ENCODE data around the gene SCARB1. TPM values are rescaled to one million over a fixed set of nuclear protein-coding genes. Genes with fewer than 3 reads are reported as not detected.

SCARB1 gene
- total RNA-seq, 1 donor from 2014 or later = 25.8 TPM

DNA sequence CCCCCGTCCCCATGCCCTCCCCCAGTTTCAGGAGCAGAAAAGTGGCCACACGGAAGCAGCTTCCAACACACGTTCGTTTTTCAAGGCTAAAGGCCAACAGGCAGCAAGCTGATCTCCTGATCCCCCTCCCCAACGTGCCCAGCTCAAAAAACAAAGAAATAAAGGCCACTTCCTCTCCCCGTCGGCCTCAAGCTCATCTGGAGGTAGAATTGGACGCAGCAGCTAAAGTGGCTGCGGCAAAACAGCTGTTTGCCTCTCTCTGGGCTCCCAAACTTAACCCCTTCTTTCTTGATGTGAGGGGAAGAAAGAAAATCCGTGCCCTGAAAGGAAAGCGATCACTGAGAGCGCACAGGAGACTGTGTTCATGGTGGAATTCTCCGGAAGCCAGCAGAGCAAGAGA, 66.3 kb downstream of the SCARB1 start:
- Mint-ChIP-seq H3K36me3 (ENCODE audit: low read depth) (peaks cover 20% of the 10 kb centered on the region), H3K9me3 (no peaks in the 10 kb centered on the region), H3K27me3 (ENCODE audit: low read depth) (no peaks in the 10 kb centered on the region), H3K27ac (peak overlapping the region; percentile 21), H3K4me3 (ENCODE audit: low read depth) (no peak overlapping the region), H3K4me1 (ENCODE audit: low read depth) (peaks cover 20% of the 10 kb centered on the region)
- no peak for DNase-seq (ENCODE audit: low spot score)
- intact Hi-C loops (cut with micrococcal nuclease) = no loop called here

DNA sequence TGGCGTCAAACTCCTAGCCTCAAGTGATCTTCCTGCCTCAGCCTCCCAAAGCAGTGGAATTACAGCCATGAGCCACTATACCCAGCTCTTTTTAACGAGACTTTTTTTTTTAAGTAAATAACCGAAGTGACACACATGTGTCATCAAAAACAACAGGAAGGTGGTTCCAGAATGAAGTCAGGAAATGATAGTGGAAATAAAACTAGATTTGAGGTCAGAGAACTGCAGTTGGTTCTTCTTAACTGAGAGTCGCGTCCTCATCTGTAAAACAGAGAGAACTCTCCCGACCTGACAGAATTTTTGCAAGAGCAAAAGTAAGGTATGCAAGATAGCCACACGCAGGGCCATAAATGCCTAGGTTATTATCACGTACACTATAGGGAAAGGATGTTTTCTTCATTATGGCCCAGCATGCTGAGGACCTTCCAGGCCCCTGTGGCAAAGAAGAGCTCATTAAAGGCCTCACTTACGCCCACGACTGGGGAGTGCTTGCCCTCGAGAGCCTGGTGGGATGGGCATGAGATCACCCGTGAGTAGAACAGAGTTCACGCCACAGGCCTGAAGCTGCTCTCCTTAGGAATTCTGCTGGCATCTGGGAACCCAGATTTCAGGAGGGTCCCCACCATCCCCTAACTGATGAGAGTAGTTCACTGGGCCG, 67.2 kb downstream of the SCARB1 start:
- Mint-ChIP-seq H3K27me3 (ENCODE audit: low read depth) (no peaks in the 10 kb centered on the region), H3K27ac (peak overlapping the region; percentile 39), H3K36me3 (ENCODE audit: low read depth) (peaks cover 20% of the 10 kb centered on the region), H3K4me1 (ENCODE audit: low read depth) (peaks cover 20% of the 10 kb centered on the region), H3K9me3 (no peaks in the 10 kb centered on the region), H3K4me3 (ENCODE audit: low read depth) (no peak overlapping the region)
- intact Hi-C loops (cut with micrococcal nuclease) = loop anchor here (1.0 kb wide), 1 partner anchor 22 kb away; no protein-coding TSS in a partner anchor
- DNase-seq (ENCODE audit: low spot score) = no peak

DNA sequence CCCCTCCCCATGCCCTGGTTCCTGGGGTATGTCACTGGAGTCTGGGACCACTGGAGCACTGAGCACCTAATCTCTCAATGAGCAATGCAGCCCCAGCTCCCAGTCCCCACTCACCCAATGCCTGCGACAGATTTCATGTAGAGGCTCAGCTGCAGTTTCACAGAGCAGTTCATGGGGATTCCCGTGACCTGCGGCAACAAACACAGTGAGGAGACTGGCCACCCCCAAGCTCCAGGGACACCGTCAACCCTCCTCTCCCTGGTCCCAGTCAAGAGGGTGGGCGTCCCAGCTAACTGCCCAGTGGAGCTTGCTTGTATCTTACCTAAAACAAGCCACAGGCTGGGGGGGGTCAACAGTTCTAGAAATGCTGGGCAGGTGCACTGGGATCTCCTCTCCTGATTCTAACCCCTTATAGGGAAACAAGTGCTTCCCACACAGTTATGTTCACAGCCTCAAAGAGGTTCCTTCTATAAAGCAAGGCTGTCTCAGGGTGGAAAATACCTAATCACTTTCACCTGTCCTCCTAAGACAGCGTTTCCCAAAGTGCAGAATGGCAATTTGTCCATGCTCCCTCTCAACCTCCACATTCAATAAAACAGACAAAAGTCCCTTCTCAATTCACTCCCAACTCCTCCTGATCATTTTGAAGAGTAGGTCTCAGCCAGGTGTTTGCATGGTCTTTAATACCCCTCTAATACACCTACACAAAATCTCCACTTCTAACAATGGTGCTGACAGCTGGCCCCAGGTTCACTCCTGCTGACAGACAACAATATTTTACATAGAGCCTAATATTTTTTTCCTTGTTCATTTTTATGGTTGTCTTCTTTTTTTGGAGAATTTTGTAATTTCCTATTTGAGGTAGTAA, 68.3 kb downstream of the SCARB1 start:
- DNase-seq (ENCODE audit: low spot score) = no peak
- Mint-ChIP-seq H3K27me3 (ENCODE audit: low read depth) (no peaks in the 10 kb centered on the region), H3K36me3 (ENCODE audit: low read depth) (peaks cover 20% of the 10 kb centered on the region), H3K9me3 (no peaks in the 10 kb centered on the region), H3K27ac (no peak overlapping the region), H3K4me1 (ENCODE audit: low read depth) (peaks cover 20% of the 10 kb centered on the region), H3K4me3 (ENCODE audit: low read depth) (no peak overlapping the region)
- intact Hi-C loops (cut with micrococcal nuclease) = no loop called here

DNA sequence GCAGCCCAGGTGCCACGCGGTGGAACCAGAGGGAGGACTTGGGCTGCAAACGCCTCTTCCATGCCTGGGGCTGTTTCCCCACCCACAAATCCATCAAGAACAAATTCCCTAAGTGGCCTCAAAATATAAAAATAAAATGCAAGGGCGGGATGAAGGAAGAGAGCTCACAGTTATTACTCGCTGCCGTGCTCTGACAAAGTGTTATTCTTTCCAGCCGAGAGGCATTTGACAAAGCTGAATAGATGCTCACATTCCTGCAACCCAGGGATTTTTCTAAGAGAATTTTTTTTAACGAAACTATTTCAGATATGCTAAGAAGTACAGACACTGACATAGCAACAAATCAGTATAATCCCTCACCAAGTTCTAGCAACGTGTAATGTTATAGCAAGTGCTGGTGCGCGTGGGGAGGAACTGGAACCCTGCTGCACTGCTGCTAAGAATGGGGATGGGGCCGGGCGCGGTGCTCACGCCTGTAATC, 70.7 kb downstream of the SCARB1 start:
- intact Hi-C loops (cut with micrococcal nuclease) = no loop called here
- Mint-ChIP-seq H3K27ac (no peak overlapping the region), H3K9me3 (no peaks in the 10 kb centered on the region), H3K36me3 (ENCODE audit: low read depth) (peaks cover 11% of the 10 kb centered on the region), H3K27me3 (ENCODE audit: low read depth) (no peaks in the 10 kb centered on the region), H3K4me3 (ENCODE audit: low read depth) (no peak overlapping the region), H3K4me1 (ENCODE audit: low read depth) (peaks cover 20% of the 10 kb centered on the region)
- no peak for DNase-seq (ENCODE audit: low spot score)

DNA sequence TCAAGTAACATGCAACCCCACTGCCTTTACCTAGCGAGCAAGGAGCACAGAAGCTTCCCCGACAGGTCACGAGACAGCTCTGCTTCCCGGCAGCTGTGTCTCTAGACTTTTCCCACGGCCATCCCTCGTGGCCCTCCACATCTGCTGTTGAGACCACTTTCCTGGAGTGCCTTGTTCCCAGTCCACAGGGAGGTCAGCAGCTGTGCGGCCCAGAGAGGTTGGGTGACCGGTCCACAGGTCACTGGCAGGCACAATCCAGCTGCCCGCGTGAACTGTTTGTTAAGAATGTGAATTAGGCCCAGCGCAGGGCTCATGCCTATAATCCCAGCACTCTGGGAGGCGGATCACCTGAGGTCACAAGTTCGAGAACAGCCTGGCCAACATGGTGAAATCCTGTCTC, 71.5 kb downstream of the SCARB1 start:
- Mint-ChIP-seq H3K27me3 (ENCODE audit: low read depth) (no peaks in the 10 kb centered on the region), H3K4me3 (ENCODE audit: low read depth) (no peak overlapping the region), H3K9me3 (no peaks in the 10 kb centered on the region), H3K27ac (no peak overlapping the region), H3K36me3 (ENCODE audit: low read depth) (peaks cover 4% of the 10 kb centered on the region), H3K4me1 (ENCODE audit: low read depth) (peaks cover 17% of the 10 kb centered on the region)
- DNase-seq (ENCODE audit: low spot score) = no peak
- intact Hi-C loops (cut with micrococcal nuclease) = no loop called here

DNA sequence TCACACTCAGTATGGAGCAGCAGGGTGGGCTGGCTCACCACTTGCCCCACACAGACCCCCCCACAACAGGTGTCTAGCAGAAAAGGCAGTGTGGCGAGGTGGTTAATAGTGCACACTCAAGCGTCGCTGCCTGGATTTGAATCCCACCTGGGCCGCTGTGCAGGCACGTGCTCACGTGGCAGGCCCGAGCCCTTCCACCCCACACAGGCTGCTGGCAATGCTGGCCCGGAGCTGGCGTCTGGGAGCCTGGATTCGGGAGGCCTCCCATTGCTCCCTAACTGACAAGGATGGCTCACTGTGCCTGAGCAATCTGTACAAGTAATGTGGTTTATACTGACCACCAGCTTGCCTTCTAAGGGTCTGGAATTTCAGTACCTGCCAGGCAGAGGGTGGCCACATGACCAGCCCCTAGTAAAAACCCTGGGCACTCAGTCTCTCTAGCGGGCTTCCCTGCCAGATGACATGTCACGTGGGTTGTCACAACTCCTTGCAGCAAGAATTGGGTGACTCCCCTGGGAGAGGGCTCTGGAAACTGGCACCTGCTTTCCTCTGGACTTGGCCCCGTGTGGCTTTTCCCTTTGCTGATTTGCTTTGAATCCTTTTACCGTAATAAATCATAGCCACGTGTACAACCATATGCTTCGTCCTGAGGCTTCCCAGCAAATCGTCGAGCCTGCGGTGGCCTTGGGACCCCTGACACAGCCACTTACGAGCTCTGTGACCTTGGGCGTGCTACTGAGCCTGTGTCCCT, 72.8 kb downstream of the SCARB1 start:
- Mint-ChIP-seq H3K4me1 (ENCODE audit: low read depth) (peaks cover 6% of the 10 kb centered on the region), H3K27ac (no peak overlapping the region), H3K36me3 (ENCODE audit: low read depth) (peaks cover 4% of the 10 kb centered on the region), H3K4me3 (ENCODE audit: low read depth) (no peak overlapping the region), H3K27me3 (ENCODE audit: low read depth) (no peaks in the 10 kb centered on the region), H3K9me3 (no peaks in the 10 kb centered on the region)
- intact Hi-C loops (cut with micrococcal nuclease) = no loop called here
- DNase-seq (ENCODE audit: low spot score) = no peak

DNA sequence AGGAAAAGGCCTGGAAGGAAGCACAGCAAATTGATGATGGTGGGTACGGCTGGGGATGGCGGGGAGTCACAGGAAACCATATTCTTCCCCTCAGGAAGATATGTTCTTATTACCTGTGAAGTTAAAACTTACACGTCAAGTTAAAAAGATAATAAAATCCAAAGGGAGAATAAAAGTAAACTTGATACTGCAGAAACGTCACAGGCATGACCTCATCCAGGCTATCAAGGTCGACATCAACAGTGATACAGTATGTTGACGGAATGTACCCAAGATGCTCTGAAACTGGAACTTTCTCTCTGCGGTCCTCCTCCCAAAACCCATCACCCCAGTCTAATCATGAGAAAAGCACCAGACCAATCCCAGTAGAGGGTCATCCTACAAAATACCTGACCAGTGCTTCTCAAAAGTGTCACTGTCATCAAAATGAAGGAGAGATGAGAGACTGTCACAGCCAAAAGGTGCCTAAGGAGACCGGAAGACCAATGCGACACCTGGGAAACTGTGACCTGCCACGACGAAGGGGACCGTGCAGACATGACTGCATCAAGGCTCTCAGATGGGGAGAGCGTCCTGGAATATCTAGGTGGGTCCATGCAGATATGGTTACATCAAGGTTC, 74.6 kb downstream of the SCARB1 start:
- Mint-ChIP-seq H3K4me3 (ENCODE audit: low read depth) (no peak overlapping the region), H3K4me1 (ENCODE audit: low read depth) (no peaks in the 10 kb centered on the region), H3K9me3 (no peaks in the 10 kb centered on the region), H3K27ac (no peak overlapping the region), H3K36me3 (ENCODE audit: low read depth) (peaks cover 6% of the 10 kb centered on the region), H3K27me3 (ENCODE audit: low read depth) (no peaks in the 10 kb centered on the region)
- DNase-seq (ENCODE audit: low spot score) = no peak
- intact Hi-C loops (cut with micrococcal nuclease) = no loop called here

DNA sequence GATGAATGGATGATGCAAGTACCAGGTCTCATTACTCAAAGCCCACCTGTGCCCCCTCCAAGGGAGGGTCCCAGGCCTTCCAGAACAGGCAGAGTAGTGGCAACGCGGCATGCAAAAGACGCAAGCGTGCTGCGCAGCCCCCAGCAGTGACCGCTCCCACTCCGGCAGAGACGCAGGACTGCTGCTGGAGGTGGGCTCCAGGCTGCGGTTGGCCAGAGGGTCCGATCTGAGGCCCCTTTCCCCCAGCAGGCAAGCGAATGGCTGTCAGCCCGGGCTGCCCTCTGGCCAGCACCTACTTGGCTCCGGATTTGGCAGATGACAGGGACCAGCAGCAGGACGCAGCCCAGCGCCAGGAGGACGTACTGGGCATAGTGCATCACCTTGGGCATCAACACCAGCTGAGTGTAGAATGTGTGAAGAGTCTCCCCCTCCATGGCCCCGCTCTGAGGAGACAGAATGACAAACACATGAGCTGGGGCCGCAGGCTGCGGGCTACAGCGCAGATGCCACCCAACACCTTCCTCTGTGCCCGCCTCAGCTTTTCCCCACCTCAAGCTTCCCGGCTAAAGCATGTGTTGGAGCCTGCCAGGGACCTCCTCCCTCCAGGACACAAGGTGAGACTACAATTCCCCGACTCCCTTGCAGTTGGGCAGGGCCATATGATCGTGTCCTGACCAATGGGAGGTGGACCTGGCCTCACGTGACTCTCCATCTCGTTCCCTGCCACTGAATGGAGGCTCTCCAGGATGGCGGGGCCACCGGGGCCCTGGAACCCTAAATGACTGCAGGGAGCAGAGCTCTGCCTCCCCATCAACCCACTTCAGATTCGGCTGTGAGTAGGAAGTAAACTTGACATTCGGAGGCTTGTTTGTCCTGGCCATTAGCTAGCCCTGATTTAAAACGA, 77.4 kb downstream of the SCARB1 start:
- Mint-ChIP-seq H3K4me1 (ENCODE audit: low read depth) (no peaks in the 10 kb centered on the region), H3K36me3 (ENCODE audit: low read depth) (peaks cover 3% of the 10 kb centered on the region), H3K9me3 (no peaks in the 10 kb centered on the region), H3K27me3 (ENCODE audit: low read depth) (no peaks in the 10 kb centered on the region), H3K27ac (no peak overlapping the region), H3K4me3 (ENCODE audit: low read depth) (no peak overlapping the region)
- no peak for DNase-seq (ENCODE audit: low spot score)
- intact Hi-C loops (cut with micrococcal nuclease) = no loop called here

DNA sequence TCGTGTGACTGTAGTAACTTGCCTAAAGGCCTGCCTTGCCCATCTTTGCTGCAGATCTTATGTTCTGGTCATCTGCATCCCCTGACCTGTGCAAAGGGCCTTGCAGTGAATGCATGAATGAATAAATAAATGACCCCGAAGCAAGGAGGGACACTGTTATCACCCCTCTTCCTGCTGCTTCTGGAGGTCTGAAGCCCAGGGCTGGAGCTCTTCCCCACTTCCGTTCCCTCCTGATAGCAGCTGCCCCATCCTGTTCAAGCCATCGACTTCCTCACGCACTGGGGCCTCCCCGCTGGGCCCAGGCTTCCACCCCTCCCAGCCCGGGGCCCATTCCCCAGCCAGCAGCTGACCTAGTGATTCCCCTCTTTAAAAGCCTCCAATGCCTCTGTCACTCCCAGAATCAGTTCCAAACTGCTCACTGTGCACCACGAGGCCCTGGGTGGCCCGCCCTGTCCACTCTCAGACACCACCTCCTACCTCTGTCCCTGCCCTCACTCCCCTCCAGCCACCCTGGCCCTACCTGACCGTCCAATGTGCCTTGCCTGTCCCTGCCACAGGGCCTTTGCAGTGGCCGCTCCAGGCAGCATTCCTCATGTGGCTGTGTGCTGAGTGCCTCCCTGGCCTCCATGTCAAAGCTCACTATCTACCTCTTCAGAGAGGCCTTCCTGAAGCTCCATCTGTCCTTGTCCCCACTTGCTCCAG, 78.6 kb downstream of the SCARB1 start:
- Mint-ChIP-seq H3K27me3 (ENCODE audit: low read depth) (no peaks in the 10 kb centered on the region), H3K4me3 (ENCODE audit: low read depth) (no peak overlapping the region), H3K4me1 (ENCODE audit: low read depth) (no peaks in the 10 kb centered on the region), H3K27ac (no peak overlapping the region), H3K9me3 (no peaks in the 10 kb centered on the region), H3K36me3 (ENCODE audit: low read depth) (peaks cover 3% of the 10 kb centered on the region)
- DNase-seq (ENCODE audit: low spot score) = no peak
- intact Hi-C loops (cut with micrococcal nuclease) = no loop called here

DNA sequence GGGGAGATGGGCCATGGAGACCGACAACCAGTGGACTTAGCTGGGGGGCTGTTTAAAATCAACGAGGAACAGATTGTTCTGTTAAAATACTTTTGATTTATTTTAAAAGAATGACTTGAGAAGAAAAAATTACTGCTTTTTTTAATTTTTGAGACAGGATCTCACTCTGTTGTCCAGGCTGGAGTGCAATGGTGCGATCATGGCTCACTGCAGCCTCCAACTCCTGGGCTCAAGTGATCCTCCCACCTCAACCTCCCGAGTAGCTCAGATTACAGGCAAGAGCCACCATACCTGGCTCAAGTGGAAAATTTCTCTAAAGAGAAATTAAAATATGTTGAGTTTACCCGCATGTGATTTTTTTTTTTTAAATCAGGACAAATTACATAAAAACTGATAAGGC, 80.6 kb downstream of the SCARB1 start:
- no peak overlapping the region for H3K27ac Mint-ChIP-seq
- H3K4me1 Mint-ChIP-seq (ENCODE audit: low read depth) = peaks cover 2% of the 10 kb centered on the region
- H3K4me3 Mint-ChIP-seq (ENCODE audit: low read depth) = no peak overlapping the region
- no peaks in the 10 kb centered on the region for H3K9me3 Mint-ChIP-seq
- DNase-seq (ENCODE audit: low spot score) = no peak
- no peaks in the 10 kb centered on the region for H3K27me3 Mint-ChIP-seq (ENCODE audit: low read depth)
- H3K36me3 Mint-ChIP-seq (ENCODE audit: low read depth) = peaks cover 3% of the 10 kb centered on the region
- intact Hi-C loops (cut with micrococcal nuclease) = no loop called here

DNA sequence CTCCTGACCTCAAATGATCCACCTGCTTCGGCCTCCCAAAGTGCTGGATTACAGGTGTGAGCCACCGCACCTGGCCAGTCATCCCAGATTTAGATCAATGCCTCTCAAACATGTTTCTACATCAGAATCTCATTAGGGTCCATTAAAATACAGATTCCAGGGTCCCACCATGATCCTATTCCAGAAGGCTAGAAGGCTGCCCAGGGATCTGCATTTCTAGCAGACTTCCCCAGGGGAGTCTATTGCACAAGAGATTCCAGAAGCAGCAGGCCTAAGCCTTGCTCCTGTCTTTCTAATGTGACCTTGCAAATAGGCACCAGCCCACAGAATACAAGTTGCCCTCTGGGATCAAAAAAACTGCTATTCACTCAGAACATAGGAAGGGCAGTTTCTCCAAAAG, 81.5 kb downstream of the SCARB1 start:
- intact Hi-C loops (cut with micrococcal nuclease) = no loop called here
- Mint-ChIP-seq H3K9me3 (no peaks in the 10 kb centered on the region), H3K27ac (no peak overlapping the region), H3K4me1 (ENCODE audit: low read depth) (peaks cover 2% of the 10 kb centered on the region), H3K36me3 (ENCODE audit: low read depth) (peaks cover 3% of the 10 kb centered on the region), H3K4me3 (ENCODE audit: low read depth) (no peak overlapping the region), H3K27me3 (ENCODE audit: low read depth) (no peaks in the 10 kb centered on the region)
- no peak for DNase-seq (ENCODE audit: low spot score)
